Cardiac muscle cell (in vitro differentiated cells and primary cell): ENCODE results near the gene WBP1L. TPM values are rescaled to one million over a fixed set of nuclear protein-coding genes. Genes with fewer than 3 reads are reported as not detected.

Experiments
- DNase-seq, 2 donors: peaks; one replicate each; pipeline versions ENCODE4 v3.0.0 to v3.0.0-alpha.2; 2010 to 2017; ENCODE audit warnings: low read depth in 1 of 2, low spot score in 1 of 2
- H3K27ac ChIP-seq: fragments of 200-600 bp; sonication (generic); 2 replicates; pipeline ENCODE4 v1.5.1; 2016
- H3K27me3 ChIP-seq: fragments of 200-600 bp; sonication (generic); 2 replicates; pipeline ENCODE4 v1.6.0; 2016; ENCODE audit warnings: control low read depth
- H3K36me3 ChIP-seq: fragments of 200-600 bp; sonication (generic); 2 replicates; pipeline ENCODE4 v1.5.1; 2016; ENCODE audit warnings: control low read depth
- H3K4me1 ChIP-seq: fragments of 200-600 bp; sonication (generic); 2 replicates; pipeline ENCODE4 v1.8.1; 2017; ENCODE audit warnings: low read depth, mild to moderate bottlenecking, mixed run types
- H3K4me3 ChIP-seq: fragments of 200-600 bp; sonication (generic); 2 replicates; pipeline ENCODE4 v1.5.1; 2016; ENCODE audit warnings: mild to moderate bottlenecking
- H3K9me3 ChIP-seq: fragments of 200-600 bp; sonication (generic); 2 replicates; pipeline ENCODE4 v1.5.1; 2017; ENCODE audit warnings: low read depth, mild to moderate bottlenecking, control low read depth
- CTCF ChIP-seq: IDR thresholded peaks from 2 replicates; pipeline ENCODE4 v1.5.1; 2012; ENCODE audit warnings: low read depth, mild to moderate bottlenecking, low read length
- polyA plus RNA-seq: library from polyadenylated mRNA; unstranded; fragments of >200 nt; fragmentation: Nextera tagmentation; extraction: Ambion mirVana; gene quantifications from 2 replicates; pipeline ENCODE4 v1.2.1, GENCODE V29; 2016
- total RNA-seq: library from RNA; depleted of rRNA; stranded (reverse); fragments of >200 nt; gene quantifications from 2 replicates; pipeline ENCODE4 v1.2.3, GENCODE V29; 2016

The WBP1L gene
- total and polyA plus RNA-seq, 2 experiments from 2014 or later: 14.2 to 43.9 TPM

GRCh38 chr10:102831322-102832071 is 87.7 kb downstream of the WBP1L start:
- Histone ChIP-seq H3K27ac (no peak overlapping the region), H3K36me3 (no peaks in the 10 kb centered on the region), H3K27me3 (no peaks in the 10 kb centered on the region), H3K4me3 (no peak overlapping the region), H3K9me3 (no peaks in the 10 kb centered on the region), H3K4me1 (no peaks in the 10 kb centered on the region)
- no peak for TF ChIP-seq CTCF
- no peak for DNase-seq

GRCh38 chr10:102832248-102832647 is 88.5 kb downstream of the WBP1L start:
- no peak overlapping the region for H3K4me3 ChIP-seq
- H3K36me3 ChIP-seq: no peaks in the 10 kb centered on the region
- no peaks in the 10 kb centered on the region for H3K4me1 ChIP-seq
- H3K27ac ChIP-seq: no peak overlapping the region
- TF ChIP-seq CTCF: no peak
- H3K9me3 ChIP-seq: no peaks in the 10 kb centered on the region
- H3K27me3 ChIP-seq: no peaks in the 10 kb centered on the region
- DNase-seq: no peak

DNA sequence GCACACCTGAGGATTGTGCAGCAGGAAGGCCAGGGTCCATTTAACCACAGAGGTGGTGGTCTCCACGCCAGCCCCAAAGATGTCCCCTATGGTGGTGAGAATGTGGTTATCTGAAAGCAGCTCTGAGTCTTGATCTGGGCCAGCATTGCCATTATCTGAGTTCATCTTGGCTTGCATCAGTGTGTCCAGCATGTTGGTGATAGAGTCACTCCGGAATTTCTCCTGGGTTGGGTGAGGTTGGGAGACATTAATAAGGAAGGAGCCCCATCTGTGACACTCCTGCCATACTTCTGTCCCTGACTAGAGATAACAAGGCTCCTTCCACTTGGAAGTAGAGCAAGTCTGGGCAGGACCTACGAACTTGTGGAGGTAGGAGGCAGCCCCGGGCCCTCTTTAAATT is 89.2 kb downstream of the WBP1L start:
- Histone ChIP-seq H3K27me3 (no peaks in the 10 kb centered on the region), H3K9me3 (no peaks in the 10 kb centered on the region), H3K4me3 (no peak overlapping the region), H3K4me1 (no peaks in the 10 kb centered on the region), H3K27ac (no peak overlapping the region), H3K36me3 (no peaks in the 10 kb centered on the region)
- DNase-seq: no peak
- TF ChIP-seq CTCF: no peak

GRCh38 chr10:102834143-102834542 is 90.4 kb downstream of the WBP1L start:
- Histone ChIP-seq H3K4me3 (no peak overlapping the region), H3K27me3 (no peaks in the 10 kb centered on the region), H3K36me3 (no peaks in the 10 kb centered on the region), H3K4me1 (no peaks in the 10 kb centered on the region), H3K9me3 (no peaks in the 10 kb centered on the region), H3K27ac (no peak overlapping the region)
- no peak for TF ChIP-seq CTCF
- DNase-seq: no peak

DNA sequence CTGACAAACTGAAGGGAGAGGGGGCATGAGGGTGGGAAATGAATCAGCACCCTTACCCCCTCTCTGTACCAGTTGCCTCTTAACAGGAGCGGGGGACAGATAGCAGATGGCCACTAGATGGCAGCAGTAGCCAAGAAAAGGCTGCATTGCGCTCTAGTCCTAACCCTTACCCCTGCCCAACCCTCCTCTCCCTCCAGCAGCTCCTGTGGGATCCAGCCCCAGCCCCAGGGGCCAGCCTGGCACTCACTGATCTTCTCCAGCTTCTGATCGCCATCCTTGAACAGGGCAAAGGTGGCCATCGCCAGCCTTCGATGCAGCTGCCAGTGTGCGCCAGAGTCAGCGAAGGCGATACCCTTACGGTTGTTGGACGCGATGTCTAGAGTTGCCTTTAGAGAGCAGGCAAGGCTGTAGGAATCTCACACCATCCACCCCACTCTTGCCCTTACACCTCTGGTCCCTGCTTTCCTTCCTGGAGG is 91.3 kb downstream of the WBP1L start:
- Histone ChIP-seq H3K4me3 (no peak overlapping the region), H3K27ac (no peak overlapping the region), H3K4me1 (no peaks in the 10 kb centered on the region), H3K36me3 (no peaks in the 10 kb centered on the region), H3K27me3 (no peaks in the 10 kb centered on the region), H3K9me3 (no peaks in the 10 kb centered on the region)
- TF ChIP-seq CTCF: peak; percentile 80
- peak; percentile 85 to 90 for DNase-seq
